ENCODE measurements around the gene CHST8.

The CHST8 gene

DNA sequence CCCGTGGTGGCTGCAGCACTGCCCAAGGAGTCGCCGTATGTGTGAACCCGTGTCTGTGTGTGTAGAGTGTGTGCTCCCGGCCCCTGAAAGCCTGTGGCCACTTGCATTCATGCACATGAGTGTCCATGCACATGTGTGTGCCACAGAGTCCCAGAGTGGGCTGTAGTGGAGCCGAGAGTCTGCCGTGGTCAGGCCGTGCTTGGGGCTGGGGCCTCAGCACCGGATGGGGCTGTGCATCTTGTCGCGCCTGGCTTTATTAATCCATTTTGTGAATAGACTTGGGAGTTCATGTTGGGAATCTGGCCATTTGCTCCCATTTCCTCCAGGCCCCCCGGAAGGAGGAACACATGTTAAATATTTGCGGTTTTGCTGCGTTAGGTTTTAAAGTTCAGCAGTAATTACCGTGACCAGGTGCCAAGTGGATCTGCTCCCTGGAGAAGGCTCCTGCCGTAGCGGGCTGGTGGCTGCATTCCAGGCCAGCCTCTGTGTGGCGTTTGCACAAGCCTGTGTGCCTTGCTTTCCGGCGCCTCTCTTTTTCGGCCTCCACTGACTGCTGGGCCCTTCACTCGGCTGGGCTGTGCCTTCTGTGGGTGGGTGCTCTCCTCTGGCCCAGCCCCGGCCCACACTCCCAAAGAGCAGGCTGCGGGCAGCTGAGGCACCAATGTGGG lies 105.7 kb downstream of the CHST8 start:
- no peak for DNase-seq (ENCODE audit: low read depth)
- no peak overlapping the region for H3K4me3 ChIP-seq (ENCODE audit: control insufficient read depth, low read depth, low read length)
- TF ChIP-seq, protein P1, sequence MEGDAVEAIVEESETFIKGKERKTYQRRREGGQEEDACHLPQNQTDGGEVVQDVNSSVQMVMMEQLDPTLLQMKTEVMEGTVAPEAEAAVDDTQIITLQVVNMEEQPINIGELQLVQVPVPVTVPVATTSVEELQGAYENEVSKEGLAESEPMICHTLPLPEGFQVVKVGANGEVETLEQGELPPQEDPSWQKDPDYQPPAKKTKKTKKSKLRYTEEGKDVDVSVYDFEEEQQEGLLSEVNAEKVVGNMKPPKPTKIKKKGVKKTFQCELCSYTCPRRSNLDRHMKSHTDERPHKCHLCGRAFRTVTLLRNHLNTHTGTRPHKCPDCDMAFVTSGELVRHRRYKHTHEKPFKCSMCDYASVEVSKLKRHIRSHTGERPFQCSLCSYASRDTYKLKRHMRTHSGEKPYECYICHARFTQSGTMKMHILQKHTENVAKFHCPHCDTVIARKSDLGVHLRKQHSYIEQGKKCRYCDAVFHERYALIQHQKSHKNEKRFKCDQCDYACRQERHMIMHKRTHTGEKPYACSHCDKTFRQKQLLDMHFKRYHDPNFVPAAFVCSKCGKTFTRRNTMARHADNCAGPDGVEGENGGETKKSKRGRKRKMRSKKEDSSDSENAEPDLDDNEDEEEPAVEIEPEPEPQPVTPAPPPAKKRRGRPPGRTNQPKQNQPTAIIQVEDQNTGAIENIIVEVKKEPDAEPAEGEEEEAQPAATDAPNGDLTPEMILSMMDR (IDR thresholded peaks at IDR 0.05; ENCODE audit: control insufficient read depth, insufficient read depth, low read depth, low read length, missing control alignments): no peak

DNA sequence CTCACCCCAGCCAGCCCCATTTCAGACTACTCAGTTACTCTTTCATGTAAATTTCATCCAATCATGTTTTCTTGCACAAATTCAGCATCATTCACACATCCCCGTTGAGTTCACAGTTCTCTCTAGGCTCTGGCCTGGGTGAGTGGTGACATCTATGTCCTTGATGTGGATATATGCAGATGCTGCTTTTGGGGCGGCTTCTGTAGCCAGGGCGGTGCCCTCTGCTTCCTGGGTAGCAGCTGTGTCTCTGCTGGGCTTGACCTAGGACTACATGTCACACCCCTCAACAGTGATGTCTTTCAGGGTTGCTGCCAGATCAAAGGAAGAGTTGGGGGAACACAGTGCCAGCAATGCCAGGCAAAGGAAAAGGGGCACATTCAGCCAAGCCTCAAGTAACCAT lies 106.4 kb downstream of the CHST8 start:
- TF ChIP-seq, protein P1 (IDR thresholded peaks at IDR 0.05; ENCODE audit: control insufficient read depth, insufficient read depth, low read depth, low read length, missing control alignments): no peak
- DNase-seq (ENCODE audit: low read depth): no peak

DNA sequence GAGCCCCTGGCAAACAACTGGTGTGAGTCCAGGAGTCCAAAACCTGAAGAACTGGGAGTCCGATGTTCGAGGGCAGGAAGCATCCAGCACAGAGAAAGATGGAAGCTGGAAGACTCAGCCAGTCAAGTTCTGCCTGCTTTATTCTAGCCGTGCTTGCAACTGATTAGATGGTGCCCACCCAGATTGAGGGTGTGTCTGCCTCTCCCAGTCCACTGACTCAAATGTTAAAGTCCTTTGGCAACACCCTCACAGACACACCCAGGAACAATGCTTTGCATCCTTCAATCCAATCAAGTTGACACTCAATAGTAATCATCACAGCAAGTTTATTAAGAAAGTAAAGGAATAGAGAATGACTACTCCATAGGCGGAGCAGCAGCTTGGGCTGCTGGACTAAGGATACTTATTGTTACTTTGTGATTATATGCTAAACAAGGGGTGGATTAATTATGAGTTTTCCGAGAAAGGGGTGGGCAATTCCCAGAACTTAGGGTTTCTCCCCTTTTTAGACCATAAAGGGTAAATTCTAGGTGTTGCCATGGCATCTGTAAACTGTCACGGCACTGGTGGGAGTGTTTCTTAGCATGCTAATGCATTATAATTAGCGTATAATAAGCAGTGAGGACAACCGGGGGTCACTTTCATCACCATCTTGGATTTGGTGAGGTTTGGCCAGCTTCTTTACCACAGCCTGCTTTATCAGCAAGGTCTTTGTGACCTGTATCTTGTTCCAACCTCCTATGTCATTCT lies 109.3 kb downstream of the CHST8 start:
- H3K4me3 ChIP-seq (ENCODE audit: control insufficient read depth, low read depth, low read length): no peak overlapping the region
- TF ChIP-seq, protein P1 (IDR thresholded peaks at IDR 0.05; ENCODE audit: control insufficient read depth, insufficient read depth, low read depth, low read length, missing control alignments): no peak
- DNase-seq (ENCODE audit: low read depth): no peak

More for the DNA sequence above, 106.4 kb downstream of the CHST8 start:
- no peak overlapping the region for H3K4me3 ChIP-seq (ENCODE audit: control insufficient read depth, low read depth, low read length)

- no peak overlapping the region for H3K4me3 ChIP-seq (ENCODE audit: control insufficient read depth, low read depth, low read length)
- TF ChIP-seq, protein P1 (IDR thresholded peaks at IDR 0.05; ENCODE audit: control insufficient read depth, insufficient read depth, low read depth, low read length, missing control alignments): no peak
- DNase-seq (ENCODE audit: low read depth): no peak
These were observed 110.1 kb downstream of the CHST8 start for GRCh38 chr19:33731881-33732280.

- DNase-seq (ENCODE audit: low read depth): no peak
- H3K4me3 ChIP-seq (ENCODE audit: control insufficient read depth, low read depth, low read length): no peak overlapping the region
- TF ChIP-seq, protein P1 (IDR thresholded peaks at IDR 0.05; ENCODE audit: control insufficient read depth, insufficient read depth, low read depth, low read length, missing control alignments): no peak
These were observed 113.2 kb downstream of the CHST8 start for GRCh38 chr19:33734913-33735312.

- no peak for DNase-seq (ENCODE audit: low read depth)
- H3K4me3 ChIP-seq (ENCODE audit: control insufficient read depth, low read depth, low read length): no peak overlapping the region
- TF ChIP-seq, protein P1 (IDR thresholded peaks at IDR 0.05; ENCODE audit: control insufficient read depth, insufficient read depth, low read depth, low read length, missing control alignments): no peak
These were observed 114.4 kb downstream of the CHST8 start for GRCh38 chr19:33736158-33736557.
